GM12874 (cell line): ENCODE results near the gene GRIN2A.

ENCODE experiments used
- TF ChIP-seq, protein P1 (sequence below): IDR thresholded peaks from 2 replicates; pipeline ENCODE4 v1.5.1; 2011; ENCODE audit warnings: low read depth, mild to moderate bottlenecking, control low read depth, low read length, moderate library complexity; ENCODE audit not compliant: insufficient read depth

The GRIN2A gene

DNA sequence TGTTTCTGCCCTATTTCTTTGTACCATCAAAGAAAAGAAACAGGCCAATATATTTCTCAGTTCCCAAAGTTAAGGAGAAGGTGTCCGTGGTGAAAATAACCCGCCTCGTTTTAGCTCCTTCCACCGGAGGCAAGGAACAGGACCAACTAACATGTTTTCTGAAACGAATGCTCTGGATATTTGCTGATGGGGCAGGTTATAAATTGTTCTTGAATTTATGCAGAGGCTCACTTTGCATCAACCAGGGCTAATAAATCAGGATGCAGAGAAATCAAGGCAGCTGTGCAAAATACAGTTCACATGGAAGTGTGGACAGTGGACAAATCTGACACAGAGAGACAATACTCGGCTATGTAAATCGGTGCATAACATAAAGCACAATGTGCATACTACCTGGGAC, 189.8 kb downstream of the GRIN2A start:
- TF ChIP-seq, protein P1, sequence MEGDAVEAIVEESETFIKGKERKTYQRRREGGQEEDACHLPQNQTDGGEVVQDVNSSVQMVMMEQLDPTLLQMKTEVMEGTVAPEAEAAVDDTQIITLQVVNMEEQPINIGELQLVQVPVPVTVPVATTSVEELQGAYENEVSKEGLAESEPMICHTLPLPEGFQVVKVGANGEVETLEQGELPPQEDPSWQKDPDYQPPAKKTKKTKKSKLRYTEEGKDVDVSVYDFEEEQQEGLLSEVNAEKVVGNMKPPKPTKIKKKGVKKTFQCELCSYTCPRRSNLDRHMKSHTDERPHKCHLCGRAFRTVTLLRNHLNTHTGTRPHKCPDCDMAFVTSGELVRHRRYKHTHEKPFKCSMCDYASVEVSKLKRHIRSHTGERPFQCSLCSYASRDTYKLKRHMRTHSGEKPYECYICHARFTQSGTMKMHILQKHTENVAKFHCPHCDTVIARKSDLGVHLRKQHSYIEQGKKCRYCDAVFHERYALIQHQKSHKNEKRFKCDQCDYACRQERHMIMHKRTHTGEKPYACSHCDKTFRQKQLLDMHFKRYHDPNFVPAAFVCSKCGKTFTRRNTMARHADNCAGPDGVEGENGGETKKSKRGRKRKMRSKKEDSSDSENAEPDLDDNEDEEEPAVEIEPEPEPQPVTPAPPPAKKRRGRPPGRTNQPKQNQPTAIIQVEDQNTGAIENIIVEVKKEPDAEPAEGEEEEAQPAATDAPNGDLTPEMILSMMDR: no peak

DNA sequence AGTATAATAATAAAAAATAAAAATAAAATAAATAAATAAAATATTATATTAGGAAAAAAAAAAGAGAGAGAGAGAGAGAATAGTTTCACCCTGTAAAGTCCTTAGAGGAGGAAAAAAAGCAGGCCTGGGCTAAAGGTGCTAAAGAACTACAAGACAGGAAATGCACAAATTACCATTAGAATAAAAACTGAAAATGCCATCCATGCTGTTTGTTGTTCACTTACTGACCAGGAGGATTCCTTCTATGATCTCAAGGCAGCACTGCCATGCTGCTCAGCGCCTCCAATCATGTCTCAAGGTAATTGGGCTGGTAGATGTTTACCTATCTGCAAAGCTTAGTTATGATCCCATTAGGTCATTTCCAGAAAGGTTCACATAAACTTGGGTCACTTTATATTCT, 201.2 kb downstream of the GRIN2A start:
- TF ChIP-seq, protein P1: no peak

DNA sequence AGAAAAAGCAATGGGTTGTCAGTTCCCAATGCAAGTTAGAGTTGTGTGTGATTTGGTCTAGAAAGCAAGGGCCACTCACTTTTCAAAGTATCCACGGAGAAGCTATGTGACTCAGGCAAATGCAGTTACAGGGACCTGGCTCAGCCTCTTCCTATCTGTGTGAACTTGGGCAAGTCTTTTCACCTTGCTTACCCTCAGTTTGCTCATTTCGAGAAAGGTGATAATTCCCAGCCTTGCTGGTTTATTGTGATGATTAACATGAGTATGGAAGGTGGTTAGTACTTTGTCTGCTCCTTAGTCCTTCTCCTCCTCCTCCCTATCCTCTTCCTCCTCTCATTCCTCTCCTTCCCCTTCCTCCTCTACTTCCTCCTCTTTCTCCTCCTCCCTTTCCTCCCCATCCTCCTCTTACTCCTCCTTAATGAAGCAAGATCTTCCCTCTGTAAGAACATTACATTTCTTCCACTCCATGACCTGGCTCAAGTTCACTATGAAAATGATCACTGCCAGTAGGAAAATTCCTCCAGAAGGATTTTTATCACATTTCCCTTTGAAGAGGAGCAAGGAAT, 204.0 kb downstream of the GRIN2A start:
- TF ChIP-seq, protein P1: no peak

DNA sequence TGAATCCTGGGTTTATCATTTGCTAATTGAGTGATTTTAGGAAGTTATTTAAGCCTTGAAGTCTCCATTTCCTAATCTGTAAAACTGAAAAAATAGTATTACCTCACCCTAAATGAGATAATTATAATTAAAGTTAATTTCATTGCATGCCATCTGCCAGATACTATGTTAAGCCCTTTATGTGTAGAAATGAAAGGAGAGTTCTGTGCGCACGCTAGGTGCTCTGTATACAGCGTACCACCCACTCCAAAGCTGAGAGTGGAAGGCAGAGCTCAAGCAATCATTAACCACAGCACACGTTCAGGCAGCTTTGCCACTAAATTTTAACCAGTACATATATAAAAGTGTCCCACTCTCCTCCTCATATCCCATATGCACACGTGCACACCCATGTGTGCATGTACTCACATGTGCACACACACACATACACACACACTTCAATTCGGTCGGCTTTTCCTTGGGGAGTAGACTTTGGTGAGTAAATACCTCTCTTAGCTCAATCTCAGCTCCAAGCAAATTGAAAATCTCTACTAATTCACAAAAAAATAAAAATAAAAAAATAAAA, 204.8 kb downstream of the GRIN2A start:
- TF ChIP-seq, protein P1: no peak

DNA sequence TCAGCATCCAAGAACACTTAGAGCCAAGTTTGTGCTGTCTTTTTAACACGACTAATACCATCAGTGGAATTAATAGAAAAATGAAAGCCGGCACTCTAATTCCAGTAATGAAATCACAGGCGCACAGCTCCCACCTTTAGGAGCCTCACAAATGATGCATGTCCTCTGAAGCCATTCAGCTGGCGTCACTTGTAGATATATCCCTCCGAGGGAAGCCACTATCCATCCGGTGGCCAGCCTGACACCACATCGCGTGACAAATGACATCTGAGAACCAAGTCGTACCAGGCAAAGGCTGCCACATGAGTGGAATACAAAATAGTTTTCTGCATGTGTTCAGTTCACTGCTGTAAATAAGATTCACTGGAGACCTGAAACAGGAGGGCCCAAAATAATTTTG, 205.6 kb downstream of the GRIN2A start:
- TF ChIP-seq, protein P1: no peak

DNA sequence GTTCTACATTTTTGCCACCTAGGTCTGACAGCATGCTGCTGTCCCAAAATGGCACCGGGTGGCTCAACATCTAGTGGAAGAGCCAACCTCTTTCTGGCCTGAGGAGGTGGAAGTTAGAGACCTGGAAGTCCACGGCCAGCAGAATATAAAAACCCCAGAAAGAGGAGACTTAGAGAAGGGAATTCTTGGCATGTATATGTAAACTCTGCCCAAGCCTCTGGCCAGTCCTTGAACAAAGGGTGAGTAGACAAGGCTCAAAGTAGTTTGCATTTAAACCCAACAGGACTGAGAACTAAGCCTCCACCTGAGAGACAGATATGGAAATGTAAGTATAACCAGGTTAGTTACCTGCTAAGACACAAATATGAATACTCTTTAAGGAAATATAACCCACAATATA, 210.3 kb downstream of the GRIN2A start:
- TF ChIP-seq, protein P1: no peak

DNA sequence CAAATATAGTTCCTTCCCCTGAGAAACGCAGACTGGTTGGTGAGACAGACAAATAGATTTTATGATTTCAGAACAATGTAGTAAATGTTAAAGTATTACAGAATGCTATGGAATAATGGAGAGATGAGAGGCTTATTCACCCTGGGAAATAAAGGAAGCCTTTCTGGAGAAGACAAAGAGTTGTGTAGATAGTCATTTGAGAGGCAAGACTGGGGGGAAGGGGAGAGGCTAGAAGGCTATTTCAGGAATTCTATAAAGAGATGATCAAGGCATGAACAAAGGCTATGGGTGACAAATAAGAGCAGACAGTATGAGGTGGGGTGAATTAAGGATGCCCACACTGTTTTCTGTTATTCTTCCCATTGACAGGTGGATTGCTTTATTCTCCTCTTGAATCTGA, 211.4 kb downstream of the GRIN2A start:
- TF ChIP-seq, protein P1: no peak

DNA sequence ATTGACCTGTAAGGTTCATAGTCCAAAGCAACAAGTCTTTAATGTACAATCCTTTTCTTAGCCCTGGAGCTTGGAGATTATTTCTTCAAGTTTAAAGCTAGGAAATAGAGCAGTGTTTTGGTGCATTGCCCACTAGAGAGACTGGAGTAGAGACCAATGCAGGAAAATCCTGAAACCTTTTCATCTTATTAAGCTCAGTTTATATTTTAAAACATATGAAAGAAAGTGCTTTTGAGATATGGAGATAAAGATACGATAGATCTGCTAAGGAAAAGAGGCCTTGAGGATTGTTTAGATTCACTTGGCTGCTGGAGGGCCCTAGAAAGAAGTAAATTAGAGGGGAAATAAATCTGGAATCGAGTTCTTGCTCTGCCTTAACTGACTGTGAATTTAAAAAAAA, 212.0 kb downstream of the GRIN2A start:
- TF ChIP-seq, protein P1: no peak
